Measurements from ENCODE around the gene CREB5.

DNA sequence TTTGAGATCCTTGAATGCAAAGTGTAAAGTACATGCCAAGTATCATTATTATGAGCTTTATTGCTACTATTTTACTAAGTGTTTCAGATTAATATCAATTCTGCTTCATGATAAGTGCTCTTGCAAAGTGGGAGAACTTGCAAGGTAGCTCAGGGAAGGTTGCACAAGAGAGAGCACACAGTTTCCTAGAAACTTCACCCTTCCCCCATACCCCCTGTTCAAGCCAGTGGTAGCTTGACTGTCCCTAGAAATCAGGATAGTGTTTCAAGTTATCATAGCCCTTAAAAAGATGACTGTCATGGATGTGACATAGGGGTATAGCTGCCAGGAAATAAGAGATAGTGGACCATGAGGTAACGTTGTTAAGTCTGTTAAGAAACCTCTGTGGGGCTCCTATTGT lies 294.3 kb downstream of the CREB5 start:
- TF ChIP-seq MAFK (IDR thresholded peaks at IDR 0.05; ENCODE audit: low read depth, low read length), result no peak
- TF ChIP-seq, protein P1, sequence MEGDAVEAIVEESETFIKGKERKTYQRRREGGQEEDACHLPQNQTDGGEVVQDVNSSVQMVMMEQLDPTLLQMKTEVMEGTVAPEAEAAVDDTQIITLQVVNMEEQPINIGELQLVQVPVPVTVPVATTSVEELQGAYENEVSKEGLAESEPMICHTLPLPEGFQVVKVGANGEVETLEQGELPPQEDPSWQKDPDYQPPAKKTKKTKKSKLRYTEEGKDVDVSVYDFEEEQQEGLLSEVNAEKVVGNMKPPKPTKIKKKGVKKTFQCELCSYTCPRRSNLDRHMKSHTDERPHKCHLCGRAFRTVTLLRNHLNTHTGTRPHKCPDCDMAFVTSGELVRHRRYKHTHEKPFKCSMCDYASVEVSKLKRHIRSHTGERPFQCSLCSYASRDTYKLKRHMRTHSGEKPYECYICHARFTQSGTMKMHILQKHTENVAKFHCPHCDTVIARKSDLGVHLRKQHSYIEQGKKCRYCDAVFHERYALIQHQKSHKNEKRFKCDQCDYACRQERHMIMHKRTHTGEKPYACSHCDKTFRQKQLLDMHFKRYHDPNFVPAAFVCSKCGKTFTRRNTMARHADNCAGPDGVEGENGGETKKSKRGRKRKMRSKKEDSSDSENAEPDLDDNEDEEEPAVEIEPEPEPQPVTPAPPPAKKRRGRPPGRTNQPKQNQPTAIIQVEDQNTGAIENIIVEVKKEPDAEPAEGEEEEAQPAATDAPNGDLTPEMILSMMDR (IDR thresholded peaks at IDR 0.05; ENCODE audit: control extremely low read depth in 1 of 3, insufficient read depth in 1 of 3, low read depth in 1 of 3, low read length in 3 of 3), result no peak
- no peak for TF ChIP-seq CBX5 (IDR thresholded peaks at IDR 0.05; ENCODE audit: low read depth, low read length)
- no peak for TF ChIP-seq CHD2 (IDR thresholded peaks at IDR 0.05; ENCODE audit: low read length)
- TF ChIP-seq CHD1 (IDR thresholded peaks at IDR 0.05; ENCODE audit: low read depth, low read length), result no peak
- TF ChIP-seq POLR2A (IDR thresholded peaks at IDR 0.05; ENCODE audit: control extremely low read depth in 1 of 2, low read depth in 2 of 2, low read length in 2 of 2), result no peak
- TF ChIP-seq TCF12 (IDR thresholded peaks at IDR 0.05; ENCODE audit: low read depth, low read length), result no peak
- no peak for TF ChIP-seq SP4 (IDR thresholded peaks at IDR 0.05; ENCODE audit: low read length)
- no peak for TF ChIP-seq NRF1 (IDR thresholded peaks at IDR 0.05; ENCODE audit: low read depth, low read length)
- TF ChIP-seq SP1 (IDR thresholded peaks at IDR 0.05; ENCODE audit: low read depth, low read length), result no peak
- no peak for TF ChIP-seq POLR2AphosphoS5 (IDR thresholded peaks at IDR 0.05; ENCODE audit: low read depth, low read length)
- TF ChIP-seq EP300 (IDR thresholded peaks at IDR 0.05; ENCODE audit: borderline replicate concordance in 1 of 2, low read depth in 2 of 2, low read length in 2 of 2), result no peak
